ENCODE data around the gene SLC39A11. TPM values are rescaled to one million over a fixed set of nuclear protein-coding genes. Genes with fewer than 3 reads are reported as not detected.

The SLC39A11 gene
- total RNA-seq, 2 experiments from 2014 or later, result 9.7 to 12.2 TPM

DNA sequence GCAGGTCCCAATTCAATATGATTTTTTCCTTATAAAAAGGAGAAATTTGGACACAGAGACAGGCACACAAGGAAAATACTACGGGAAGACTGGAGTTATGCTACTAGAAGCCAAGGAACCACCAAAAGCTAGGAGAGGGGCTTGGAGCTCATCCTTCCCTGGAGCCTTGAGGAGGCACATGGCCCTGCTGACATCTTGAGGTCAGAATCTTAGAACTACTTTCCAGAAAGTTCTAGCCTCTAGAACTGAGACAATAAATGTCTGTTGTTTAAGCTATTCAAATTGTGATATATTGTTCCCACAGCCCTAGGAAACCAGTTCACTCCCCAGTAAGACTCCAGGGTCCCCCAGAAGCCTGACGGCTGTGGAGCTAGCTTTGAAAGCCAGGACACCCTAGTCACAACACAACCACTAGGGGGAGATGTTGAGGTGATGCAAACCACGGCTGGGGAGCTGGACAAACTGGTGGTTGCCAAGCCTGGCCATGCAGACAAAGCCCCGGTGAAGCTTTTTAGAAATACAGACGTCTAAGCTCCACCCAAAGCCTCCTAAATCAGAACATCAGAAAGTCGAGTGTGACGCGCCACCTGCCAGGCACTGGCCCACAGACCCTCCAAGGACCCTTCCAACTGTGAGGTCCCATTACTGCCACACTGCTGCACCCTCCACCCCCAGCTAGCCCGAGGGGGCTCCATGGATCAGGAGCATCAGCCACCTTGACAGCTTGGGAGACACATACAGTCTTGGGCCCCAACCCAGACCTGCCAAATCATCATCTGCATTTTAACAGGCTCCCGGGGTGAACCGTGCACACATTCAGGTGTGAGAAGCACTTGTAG is 106.4 kb downstream of the SLC39A11 start:
- no peak overlapping the region for H3K27ac Mint-ChIP-seq
- H3K27me3 ChIP-seq (ENCODE audit: control insufficient read depth in 1 of 2, insufficient read depth in 2 of 2, low read length in 2 of 2), result no peaks in the 10 kb centered on the region
- CTCF ChIA-PET, result interaction anchor here (0.6 to 1.1 kb wide), 5 partner anchors 16 to 1841 kb away, joined by 3 to 4 read pairs (median 3); no protein-coding TSS in a partner anchor
- H3K9me3 ChIP-seq (ENCODE audit: control insufficient read depth in 1 of 2, insufficient read depth in 1 of 2, low read length in 2 of 2), result no peaks in the 10 kb centered on the region
- ATAC-seq (ENCODE audit: poor library complexity), result peak; percentile 41
- no peaks in the 10 kb centered on the region for H3K9me3 Mint-ChIP-seq
- H3K36me3 Mint-ChIP-seq (ENCODE audit: low read depth), result no peaks in the 10 kb centered on the region
- no peaks in the 10 kb centered on the region for H3K36me3 ChIP-seq (ENCODE audit: insufficient read depth, low read length)
- DNase-seq, result peak; percentile 7 to 72 (median 34)
- H3K4me3 Mint-ChIP-seq, result no peak overlapping the region
- H3K4me1 Mint-ChIP-seq (ENCODE audit: low read depth), result peaks cover 6% of the 10 kb centered on the region
- peaks cover 6% of the 10 kb centered on the region for H3K4me1 ChIP-seq (ENCODE audit: insufficient read depth, low read length)
- H3K27me3 Mint-ChIP-seq, result no peaks in the 10 kb centered on the region
- TF ChIP-seq, protein P1, sequence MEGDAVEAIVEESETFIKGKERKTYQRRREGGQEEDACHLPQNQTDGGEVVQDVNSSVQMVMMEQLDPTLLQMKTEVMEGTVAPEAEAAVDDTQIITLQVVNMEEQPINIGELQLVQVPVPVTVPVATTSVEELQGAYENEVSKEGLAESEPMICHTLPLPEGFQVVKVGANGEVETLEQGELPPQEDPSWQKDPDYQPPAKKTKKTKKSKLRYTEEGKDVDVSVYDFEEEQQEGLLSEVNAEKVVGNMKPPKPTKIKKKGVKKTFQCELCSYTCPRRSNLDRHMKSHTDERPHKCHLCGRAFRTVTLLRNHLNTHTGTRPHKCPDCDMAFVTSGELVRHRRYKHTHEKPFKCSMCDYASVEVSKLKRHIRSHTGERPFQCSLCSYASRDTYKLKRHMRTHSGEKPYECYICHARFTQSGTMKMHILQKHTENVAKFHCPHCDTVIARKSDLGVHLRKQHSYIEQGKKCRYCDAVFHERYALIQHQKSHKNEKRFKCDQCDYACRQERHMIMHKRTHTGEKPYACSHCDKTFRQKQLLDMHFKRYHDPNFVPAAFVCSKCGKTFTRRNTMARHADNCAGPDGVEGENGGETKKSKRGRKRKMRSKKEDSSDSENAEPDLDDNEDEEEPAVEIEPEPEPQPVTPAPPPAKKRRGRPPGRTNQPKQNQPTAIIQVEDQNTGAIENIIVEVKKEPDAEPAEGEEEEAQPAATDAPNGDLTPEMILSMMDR (IDR thresholded peaks at IDR 0.05), result peak; percentile 78
- no peak overlapping the region for H3K4me3 ChIP-seq (ENCODE audit: low read length)
- intact Hi-C loops (cut with DNase I, micrococcal nuclease), result loop anchor here (5.0 kb wide), 2 partner anchors 171 to 259 kb away; no protein-coding TSS in a partner anchor
- POLR2A ChIA-PET, result interaction anchor here (0.6 to 0.8 kb wide), 2 partner anchors 259 to 386 kb away, joined by 3 read pairs; no protein-coding TSS in a partner anchor
- H3K27ac ChIP-seq (ENCODE audit: low read depth in 1 of 2, low read length in 2 of 2), result no peak overlapping the region

DNA sequence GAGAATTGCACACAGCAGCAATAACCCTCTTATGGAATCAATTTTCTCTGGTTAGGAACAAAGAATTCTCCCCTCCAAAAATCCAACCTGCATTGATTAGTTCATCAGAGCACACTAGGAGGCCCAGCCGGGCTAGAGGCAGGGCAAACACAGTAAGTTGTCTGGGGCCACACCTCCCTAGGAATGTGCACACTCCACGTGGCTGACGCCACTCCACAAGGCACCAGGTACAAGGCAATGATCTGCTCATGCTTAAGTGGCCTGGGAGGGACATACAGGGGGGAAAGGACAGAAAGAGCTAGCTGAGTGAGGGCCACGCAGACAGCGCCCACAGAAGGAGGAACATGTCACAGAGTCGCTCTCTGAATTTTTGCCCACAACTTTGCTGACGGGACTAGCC is 107.6 kb downstream of the SLC39A11 start:
- DNase-seq (no peak), ATAC-seq (ENCODE audit: poor library complexity) (no peak)
- Histone ChIP-seq H3K36me3 (ENCODE audit: insufficient read depth, low read length) (no peaks in the 10 kb centered on the region), H3K9me3 (ENCODE audit: control insufficient read depth in 1 of 2, insufficient read depth in 1 of 2, low read length in 2 of 2) (no peaks in the 10 kb centered on the region), H3K4me1 (ENCODE audit: insufficient read depth, low read length) (peaks cover 6% of the 10 kb centered on the region), H3K4me3 (ENCODE audit: low read length) (no peak overlapping the region), H3K27me3 (ENCODE audit: control insufficient read depth in 1 of 2, insufficient read depth in 2 of 2, low read length in 2 of 2) (no peaks in the 10 kb centered on the region), H3K27ac (ENCODE audit: low read depth in 1 of 2, low read length in 2 of 2) (no peak overlapping the region)
- TF ChIP-seq, protein P1 (IDR thresholded peaks at IDR 0.05), result no peak
- CTCF ChIA-PET, result no interaction called here
- H3K4me3 Mint-ChIP-seq, result no peak overlapping the region
- intact Hi-C loops (cut with DNase I, micrococcal nuclease), result loop anchor here (5.0 kb wide), 3 partner anchors 172 to 387 kb away; no protein-coding TSS in a partner anchor
- POLR2A ChIA-PET, result no interaction called here
- H3K27ac Mint-ChIP-seq, result no peak overlapping the region
- H3K4me1 Mint-ChIP-seq (ENCODE audit: low read depth), result peaks cover 6% of the 10 kb centered on the region
- no peaks in the 10 kb centered on the region for H3K27me3 Mint-ChIP-seq
- H3K9me3 Mint-ChIP-seq, result no peaks in the 10 kb centered on the region
- H3K36me3 Mint-ChIP-seq (ENCODE audit: low read depth), result no peaks in the 10 kb centered on the region

- ATAC-seq (ENCODE audit: poor library complexity), result no peak
- no peaks in the 10 kb centered on the region for H3K36me3 ChIP-seq (ENCODE audit: insufficient read depth, low read length)
- H3K9me3 Mint-ChIP-seq, result no peaks in the 10 kb centered on the region
- H3K4me3 ChIP-seq (ENCODE audit: low read length), result no peak overlapping the region
- intact Hi-C loops (cut with DNase I, micrococcal nuclease), result loop anchor here in 1 of 2 experiments (5.0 kb wide), 1 partner anchor 388 kb away; no protein-coding TSS in a partner anchor
- peaks cover 6% of the 10 kb centered on the region for H3K4me1 Mint-ChIP-seq (ENCODE audit: low read depth)
- no peak overlapping the region for H3K4me3 Mint-ChIP-seq
- H3K27ac ChIP-seq (ENCODE audit: low read depth in 1 of 2, low read length in 2 of 2), result no peak overlapping the region
- no peaks in the 10 kb centered on the region for H3K36me3 Mint-ChIP-seq (ENCODE audit: low read depth)
- ChIA-PET POLR2A (no interaction called here), CTCF (no interaction called here)
- H3K4me1 ChIP-seq (ENCODE audit: insufficient read depth, low read length), result peaks cover 6% of the 10 kb centered on the region
- no peak overlapping the region for H3K27ac Mint-ChIP-seq
- H3K27me3 Mint-ChIP-seq, result no peaks in the 10 kb centered on the region
- TF ChIP-seq, protein P1 (IDR thresholded peaks at IDR 0.05), result no peak
- DNase-seq, result no peak
- H3K9me3 ChIP-seq (ENCODE audit: control insufficient read depth in 1 of 2, insufficient read depth in 1 of 2, low read length in 2 of 2), result no peaks in the 10 kb centered on the region
- H3K27me3 ChIP-seq (ENCODE audit: control insufficient read depth in 1 of 2, insufficient read depth in 2 of 2, low read length in 2 of 2), result no peaks in the 10 kb centered on the region
Observed at GRCh38 chr17:72984145-72984925, 108.2 kb downstream of the SLC39A11 start.
